Measurements from ENCODE around the gene HCAR1. TPM values are rescaled to one million over a fixed set of nuclear protein-coding genes. Genes with fewer than 3 reads are reported as not detected.

The HCAR1 gene
- total RNA-seq, 2 donors from 2014 or later: 0.12 TPM; not detected in 1

DNA sequence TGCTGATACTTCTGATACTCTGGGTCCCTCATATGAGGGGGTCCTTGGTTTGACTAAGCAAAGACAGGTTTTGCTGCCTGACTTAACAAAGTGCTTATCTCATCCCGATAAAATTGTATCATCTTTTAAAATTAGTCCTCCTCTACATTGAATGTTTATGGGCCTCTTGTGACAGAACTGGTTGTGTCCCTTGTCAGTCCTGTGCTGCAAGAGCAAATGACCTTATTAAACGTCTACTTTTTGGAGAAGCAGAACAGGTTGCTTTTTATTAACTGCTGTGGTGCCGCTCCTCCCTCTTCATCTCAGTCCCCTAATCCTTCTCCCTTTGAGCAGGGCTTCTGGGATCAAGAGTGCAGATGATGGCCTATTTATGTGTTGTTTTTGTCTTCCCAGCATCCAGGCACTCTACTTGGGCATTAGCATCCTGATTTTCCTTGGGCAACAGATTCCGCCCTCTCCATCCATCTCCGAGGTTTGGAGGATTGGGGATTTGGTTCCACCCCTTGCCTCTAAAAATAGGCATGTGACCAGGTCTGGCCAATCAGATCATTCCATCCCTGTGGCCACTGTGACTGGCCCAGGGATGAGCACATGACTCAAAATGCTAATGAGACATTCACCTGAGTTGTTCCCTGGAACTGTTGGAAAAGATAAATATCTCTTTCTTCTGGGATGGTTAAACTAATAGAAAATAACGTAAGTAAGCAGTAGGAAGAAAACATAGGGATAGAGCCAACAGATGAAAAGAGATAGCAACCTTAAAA is 19.1 kb upstream of the HCAR1 start:
- H3K36me3 ChIP-seq: no peaks in the 10 kb centered on the region
- no peak overlapping the region for H3K27ac ChIP-seq
- TF ChIP-seq CTCF (IDR thresholded peaks at IDR 0.05): no peak
- H3K4me1 ChIP-seq: peaks cover 0 to 17% of the 10 kb centered on the region in 2 donors
- no peaks in the 10 kb centered on the region for H3K27me3 ChIP-seq
- H3K9me3 ChIP-seq: no peaks in the 10 kb centered on the region
- DNase-seq (ENCODE audit: low spot score): no peak
- H3K4me3 ChIP-seq: no peak overlapping the region

DNA sequence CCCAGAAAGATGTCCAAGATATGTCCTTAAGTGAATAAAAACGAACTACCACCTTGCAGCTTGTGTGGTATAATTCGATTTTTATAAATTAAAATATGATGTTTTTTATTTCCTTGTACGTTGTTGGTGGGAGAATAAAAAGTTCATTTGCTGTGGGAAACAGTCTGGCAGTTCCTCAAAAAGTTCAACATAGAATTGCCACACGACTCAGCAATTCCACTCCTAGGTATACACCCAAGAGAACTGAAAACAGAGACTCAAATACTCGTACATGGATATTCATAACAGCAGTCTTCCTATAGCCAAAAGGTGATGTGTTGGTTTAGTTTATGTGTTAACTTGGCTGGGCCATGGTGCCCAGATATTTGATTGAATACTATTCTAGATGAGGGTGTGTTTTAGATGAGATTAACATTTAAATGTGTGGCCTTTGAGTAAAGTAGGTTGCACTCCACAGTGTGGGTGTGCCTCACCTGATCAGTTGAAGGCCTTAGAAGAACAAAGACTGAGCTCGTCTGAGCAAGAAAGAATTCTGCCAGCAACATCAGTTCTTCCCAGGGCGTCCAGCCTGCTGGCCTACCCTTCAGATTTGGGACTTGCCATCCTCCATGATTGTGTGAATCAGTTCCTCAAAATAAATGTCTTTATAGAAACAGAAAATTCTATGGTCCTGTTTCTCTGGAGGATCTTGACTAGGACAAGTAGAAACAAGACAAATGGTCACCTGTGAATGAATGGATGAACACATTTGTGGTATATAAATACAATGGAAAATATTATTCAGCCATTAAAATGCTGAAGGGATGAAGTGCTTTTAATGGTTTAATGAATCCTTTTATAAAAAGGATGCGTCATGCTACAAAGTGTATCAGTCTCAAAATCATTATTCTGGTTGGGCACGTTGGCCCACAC is 16.8 kb upstream of the HCAR1 start:
- Histone ChIP-seq H3K4me3 (no peak overlapping the region), H3K27me3 (no peaks in the 10 kb centered on the region), H3K4me1 (peaks cover 0 to 3% of the 10 kb centered on the region in 2 donors), H3K36me3 (no peaks in the 10 kb centered on the region), H3K27ac (no peak overlapping the region), H3K9me3 (no peaks in the 10 kb centered on the region)
- DNase-seq (ENCODE audit: low spot score): no peak
- no peak for TF ChIP-seq CTCF (IDR thresholded peaks at IDR 0.05)

- Histone ChIP-seq H3K4me1 (no peaks in the 10 kb centered on the region), H3K27ac (no peak overlapping the region), H3K4me3 (no peak overlapping the region), H3K27me3 (no peaks in the 10 kb centered on the region), H3K9me3 (no peaks in the 10 kb centered on the region), H3K36me3 (no peaks in the 10 kb centered on the region)
- DNase-seq (ENCODE audit: low spot score): no peak
- TF ChIP-seq CTCF (IDR thresholded peaks at IDR 0.05): no peak
These were observed 13.4 kb upstream of the HCAR1 start for GRCh38 chr12:122743895-122744525.

DNA sequence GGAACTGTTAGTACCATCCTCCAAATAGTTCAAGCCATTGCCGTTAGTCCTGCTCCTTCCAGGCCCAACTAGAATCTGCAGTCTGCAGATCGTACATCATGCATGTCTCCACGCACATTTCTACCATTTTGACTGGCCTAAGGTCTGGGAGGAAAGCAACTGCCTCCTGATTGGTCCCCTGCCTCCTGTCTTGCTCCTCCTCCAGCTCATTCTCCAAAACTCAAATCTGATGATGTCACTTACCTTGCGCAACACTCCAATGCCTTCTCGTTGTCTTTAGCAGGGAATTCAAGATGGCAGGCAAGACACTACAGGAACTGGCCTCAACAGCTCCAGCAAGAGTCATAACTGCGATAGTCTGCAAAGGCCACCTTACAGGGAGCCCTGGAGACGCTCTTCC is 9.7 kb upstream of the HCAR1 start:
- TF ChIP-seq CTCF (IDR thresholded peaks at IDR 0.05): no peak
- Histone ChIP-seq H3K27ac (no peak overlapping the region), H3K27me3 (no peaks in the 10 kb centered on the region), H3K4me3 (no peak overlapping the region), H3K36me3 (no peaks in the 10 kb centered on the region), H3K9me3 (no peaks in the 10 kb centered on the region), H3K4me1 (no peaks in the 10 kb centered on the region)
- DNase-seq (ENCODE audit: low spot score): no peak

DNA sequence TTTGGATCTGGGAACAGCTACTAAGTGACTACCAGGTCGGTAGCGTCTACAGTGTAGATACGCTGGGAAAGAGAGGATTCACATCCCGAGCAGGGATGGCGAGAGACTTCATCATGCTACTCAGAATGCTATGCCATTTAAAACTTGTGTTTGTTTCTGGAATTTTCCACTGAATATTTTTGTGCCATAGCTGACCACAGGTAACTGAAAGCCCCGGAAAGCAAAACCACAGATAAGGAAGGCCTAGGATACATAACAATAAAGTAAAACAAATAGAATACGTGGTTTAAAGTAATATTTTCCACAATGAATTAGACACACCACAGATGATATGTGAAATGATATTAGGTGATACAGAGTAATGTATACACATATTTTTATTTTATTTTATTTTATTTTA is 7.9 kb upstream of the HCAR1 start:
- Histone ChIP-seq H3K4me1 (no peaks in the 10 kb centered on the region), H3K27me3 (no peaks in the 10 kb centered on the region), H3K27ac (no peak overlapping the region), H3K4me3 (no peak overlapping the region), H3K36me3 (no peaks in the 10 kb centered on the region), H3K9me3 (no peaks in the 10 kb centered on the region)
- no peak for TF ChIP-seq CTCF (IDR thresholded peaks at IDR 0.05)
- DNase-seq (ENCODE audit: low spot score): no peak
